Measurements from ENCODE around the gene CABP4.

The CABP4 gene

DNA sequence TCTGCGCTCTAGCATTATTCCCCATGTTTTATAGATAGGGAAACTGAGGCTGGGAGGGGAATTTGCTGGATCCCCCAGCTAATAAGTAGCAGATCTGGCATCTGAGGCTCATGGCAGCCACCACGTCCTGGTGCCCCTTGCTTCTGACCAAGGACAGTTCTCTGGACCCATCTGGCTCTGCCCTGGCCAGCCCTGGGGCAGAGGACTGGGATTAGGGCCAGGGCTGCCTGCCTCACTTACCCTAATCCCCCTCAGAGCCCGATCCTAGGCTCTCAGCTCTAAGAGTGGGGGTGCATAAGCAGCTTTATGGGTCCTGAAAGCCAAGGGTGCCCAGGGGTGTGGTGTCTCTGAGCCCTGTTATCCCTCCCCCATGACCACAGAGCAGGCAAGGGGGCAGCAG, at the start of gene CABP4:
TSS of gene CABP4 (plus strand) at position 301 of the 400 bp plus-strand sequence. CDS start at position 371, 70 bp downstream.
- DNase-seq, result no peak

- DNase-seq, result no peak
Measured at GRCh38 chr11:67405688-67406339, 49.3 kb upstream of the CABP4 start.

- no peak for DNase-seq
Measured at GRCh38 chr11:67406420-67406968, 48.7 kb upstream of the CABP4 start.

DNA sequence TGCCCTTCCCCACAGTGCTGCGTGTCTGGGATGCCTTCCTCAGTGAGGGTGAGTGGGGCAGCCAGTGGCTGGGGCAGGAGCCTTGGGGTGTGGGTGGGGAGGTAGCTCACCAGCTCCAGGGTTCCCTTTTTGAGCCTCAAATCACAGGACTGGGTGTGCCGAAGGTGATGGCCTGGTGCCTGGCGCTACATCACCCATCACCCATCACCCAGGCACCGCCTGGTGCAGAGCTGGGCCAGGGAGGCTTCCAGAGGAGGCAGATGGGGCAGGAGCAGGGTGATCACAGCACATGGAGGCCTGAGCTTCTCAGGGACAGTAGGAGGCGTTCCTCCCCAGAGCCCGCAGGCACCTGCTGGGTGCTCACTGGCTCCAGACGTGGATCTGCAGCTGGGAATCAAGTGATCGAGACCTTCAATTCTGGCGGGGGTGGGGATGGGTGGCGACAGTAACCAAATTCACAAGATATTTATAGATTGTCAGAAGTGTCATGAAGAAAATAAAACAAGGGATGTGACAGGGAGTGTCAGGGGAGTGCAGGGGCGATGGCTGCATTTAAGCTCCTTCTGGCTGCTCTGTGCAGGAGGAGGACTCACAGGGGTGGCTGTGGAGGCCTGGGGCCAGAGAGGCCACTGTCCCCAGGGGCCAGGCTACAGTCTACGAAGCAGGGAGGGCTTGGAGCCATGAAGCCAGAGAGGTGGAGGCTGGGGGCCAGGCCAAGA, 48.0 kb upstream of the CABP4 start:
- DNase-seq, result no peak

DNA sequence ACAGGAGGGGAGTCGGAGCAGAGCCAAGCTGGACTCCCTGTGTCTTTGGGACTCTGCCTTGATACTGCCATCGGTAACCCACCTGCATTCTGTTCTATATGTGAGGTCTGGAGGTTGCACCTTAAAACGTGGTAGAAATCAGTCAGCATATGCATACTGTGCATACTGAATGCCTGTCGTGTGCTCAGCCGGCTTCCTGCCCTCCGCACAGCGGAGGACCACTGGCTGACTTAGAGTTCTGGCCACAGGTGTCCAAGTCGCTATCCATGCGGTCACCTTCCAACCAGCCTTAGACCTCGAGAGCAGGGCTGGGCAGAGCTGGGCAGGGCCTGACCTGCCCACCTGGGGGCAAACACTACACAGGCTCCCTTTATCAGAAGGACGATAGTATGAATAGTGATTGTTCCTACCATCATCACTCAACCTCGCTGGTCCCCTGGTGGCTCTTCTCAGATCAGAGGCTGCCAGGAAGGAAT, 47.4 kb upstream of the CABP4 start:
- no peak for DNase-seq

- no peak for DNase-seq
Measured at GRCh38 chr11:67408437-67409200, 46.5 kb upstream of the CABP4 start.

DNA sequence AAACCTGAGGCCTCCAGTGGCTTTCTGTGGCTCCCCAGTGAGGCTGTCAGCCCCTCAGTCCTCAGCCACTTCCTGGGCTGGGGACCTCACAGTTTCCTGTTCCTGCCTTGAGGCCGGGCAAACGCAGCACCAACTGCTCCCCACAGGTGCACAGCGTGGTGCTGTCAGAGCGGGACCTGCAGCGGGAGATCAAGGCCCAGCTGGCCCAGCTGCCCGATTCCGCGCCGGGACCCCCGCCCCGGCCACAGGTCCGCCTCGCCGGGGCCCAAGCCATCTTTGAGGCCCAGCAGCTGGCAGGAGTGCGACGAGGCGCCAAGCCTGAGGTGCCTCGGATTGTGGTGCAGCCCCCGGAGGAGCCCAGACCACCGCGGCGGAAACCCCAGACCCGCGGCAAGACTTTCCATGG, 45.9 kb upstream of the CABP4 start:
- DNase-seq, result peak; percentile 47

GRCh38 chr11:67409781-67410368, 45.3 kb upstream of the CABP4 start:
- DNase-seq, result peak; percentile 56

DNA sequence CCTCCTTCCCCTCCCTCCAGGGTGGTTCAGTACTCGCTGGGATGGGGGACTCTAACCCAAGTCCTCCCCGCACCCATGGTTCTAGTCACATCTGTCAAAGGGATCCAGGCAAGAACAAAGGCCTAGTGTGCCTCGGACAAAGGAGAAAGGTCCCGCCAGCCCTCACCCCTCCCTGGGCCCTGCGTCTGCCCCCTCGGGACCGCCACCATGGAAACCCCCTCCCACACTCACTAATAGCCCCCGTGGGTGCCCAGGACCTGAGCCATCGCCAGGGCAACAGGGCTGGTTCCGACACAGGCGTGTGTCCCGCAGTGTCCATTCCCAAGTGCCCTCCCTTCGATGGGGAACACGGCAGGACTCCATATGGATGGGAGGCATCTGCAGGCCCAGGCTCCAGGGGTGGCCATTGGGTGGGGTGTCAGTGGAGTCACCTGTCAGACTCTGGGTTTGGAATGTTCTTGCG, 44.8 kb upstream of the CABP4 start:
- DNase-seq, result no peak

- no peak for DNase-seq
Measured at GRCh38 chr11:67410984-67411784, 44.0 kb upstream of the CABP4 start.

GRCh38 chr11:67411785-67412152, 43.4 kb upstream of the CABP4 start:
- no peak for DNase-seq

DNA sequence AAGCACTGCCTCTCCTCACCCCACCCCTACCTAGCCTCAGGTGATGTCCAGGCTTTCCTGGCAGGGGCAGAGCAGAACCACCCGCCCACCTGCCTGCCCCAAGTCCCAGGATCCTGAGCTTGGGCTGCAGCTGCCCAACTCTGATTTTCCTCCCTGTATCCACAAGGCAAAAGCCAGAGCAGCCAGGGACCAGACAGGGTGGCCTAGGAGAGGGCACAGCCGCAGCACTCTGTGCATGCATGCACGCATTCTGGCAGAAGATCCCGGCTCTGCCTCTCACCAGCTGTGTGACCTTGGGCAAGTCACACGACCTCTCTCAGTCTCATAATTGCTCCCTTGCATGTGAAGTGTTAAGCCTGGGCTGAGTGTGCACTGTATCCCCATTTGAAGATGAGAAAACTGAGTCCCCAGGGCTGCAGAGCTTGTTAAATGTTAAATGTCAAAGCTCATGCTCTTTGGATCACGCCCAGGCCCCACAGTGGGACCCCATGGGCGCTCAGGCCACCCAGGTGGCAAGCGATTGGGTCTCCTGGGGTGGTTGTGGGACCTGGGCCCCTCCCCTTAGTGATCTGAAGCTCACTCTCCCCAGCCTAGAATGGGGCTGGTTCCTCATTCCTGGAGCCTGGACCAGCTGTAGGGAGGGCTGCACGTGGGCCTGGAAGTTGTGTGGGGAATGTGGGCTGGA, 42.5 kb upstream of the CABP4 start:
- DNase-seq, result no peak

DNA sequence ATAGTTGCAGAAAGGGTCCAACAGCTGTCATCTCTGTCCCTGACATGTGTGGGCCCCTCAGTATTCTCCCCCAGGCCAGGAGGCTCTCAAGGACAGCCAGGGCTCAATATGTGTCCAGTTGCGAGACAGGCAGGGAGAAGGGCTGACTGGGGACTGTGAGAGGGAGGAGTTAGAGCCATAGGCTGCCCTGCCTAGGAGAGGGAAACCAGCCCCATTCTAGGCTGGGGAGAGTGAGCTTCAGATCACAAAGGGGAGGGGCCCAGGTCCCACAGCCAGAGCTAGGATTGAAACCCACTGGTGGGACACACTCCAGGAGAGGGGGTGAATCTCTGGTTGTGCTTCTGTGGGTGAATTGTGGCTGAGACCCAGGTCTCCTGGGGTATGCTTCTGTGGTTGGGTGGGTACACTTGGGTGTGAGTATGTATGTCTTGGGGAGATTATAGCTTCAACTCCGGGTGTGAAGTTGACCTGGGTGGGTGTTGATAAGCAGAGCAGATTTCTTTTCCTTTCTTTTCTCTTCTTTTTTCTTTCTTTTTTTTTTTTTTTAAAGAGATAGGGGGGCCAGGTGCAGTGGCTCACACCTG, 41.8 kb upstream of the CABP4 start:
- no peak for DNase-seq

- peak; percentile 39 for DNase-seq
Measured at GRCh38 chr11:67415501-67416304, 39.5 kb upstream of the CABP4 start, which contains the start of gene CARNS1. Gene CARNS1, plus strand, starts transcription at chr11:67415678. Its CDS starts 522 bp downstream, at chr11:67416200.

GRCh38 chr11:67416416-67417335, 38.5 kb upstream of the CABP4 start:
- peak; percentile 66 for DNase-seq

DNA sequence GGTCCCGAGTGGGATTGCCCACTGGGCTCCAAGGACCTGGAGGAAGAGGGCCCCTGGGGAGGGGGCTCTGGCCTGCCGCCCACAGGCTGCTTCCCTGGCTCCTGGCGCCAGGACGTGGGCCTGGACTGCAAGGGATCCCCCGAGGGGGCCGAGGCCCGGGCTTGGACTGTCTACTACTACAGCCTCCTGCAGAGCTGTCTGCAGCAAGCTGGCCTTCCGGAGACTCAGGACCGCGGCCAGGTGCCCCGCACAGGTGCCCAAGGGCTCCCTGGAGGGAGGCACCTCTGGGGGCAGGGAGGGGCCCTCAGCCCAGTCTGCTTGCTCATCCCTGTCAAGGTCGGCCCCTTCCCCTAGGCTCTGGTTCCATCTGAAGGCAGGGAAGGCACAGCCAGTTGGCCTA, 37.7 kb upstream of the CABP4 start:
- DNase-seq, result no peak

- peak; percentile 98 for DNase-seq
Measured at GRCh38 chr11:67418476-67419281, 36.5 kb upstream of the CABP4 start.
